Dedifferentiated amniotic fluid mesenchymal stem cell (primary cell): Measurements from ENCODE around the gene CCDC38.

Experiments used
- DNase-seq: peaks from one replicate; pipeline ENCODE4 v3.0.0-alpha.2; 2016; ENCODE audit errors: extremely low spot score

Gene CCDC38

DNA sequence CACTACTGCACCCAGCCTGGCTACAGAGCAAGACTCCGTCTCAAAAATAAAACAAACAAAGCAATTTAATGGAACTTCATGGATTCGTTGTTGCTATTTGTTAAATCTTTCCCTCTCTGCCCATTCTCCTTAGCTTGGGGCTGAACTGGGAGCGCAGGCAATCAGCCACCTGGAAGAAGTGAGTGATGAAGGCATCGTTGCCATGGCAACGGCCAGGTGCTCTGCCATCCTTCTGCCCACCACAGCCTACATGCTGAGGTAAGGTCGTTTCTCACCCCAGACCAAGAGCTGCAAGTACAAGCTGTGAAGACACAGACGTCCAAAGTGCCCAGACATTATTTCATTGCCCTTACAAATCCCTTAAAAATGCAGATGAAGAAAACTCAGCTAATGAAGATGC, 19.8 kb upstream of the CCDC38 start:
- no peak for DNase-seq

DNA sequence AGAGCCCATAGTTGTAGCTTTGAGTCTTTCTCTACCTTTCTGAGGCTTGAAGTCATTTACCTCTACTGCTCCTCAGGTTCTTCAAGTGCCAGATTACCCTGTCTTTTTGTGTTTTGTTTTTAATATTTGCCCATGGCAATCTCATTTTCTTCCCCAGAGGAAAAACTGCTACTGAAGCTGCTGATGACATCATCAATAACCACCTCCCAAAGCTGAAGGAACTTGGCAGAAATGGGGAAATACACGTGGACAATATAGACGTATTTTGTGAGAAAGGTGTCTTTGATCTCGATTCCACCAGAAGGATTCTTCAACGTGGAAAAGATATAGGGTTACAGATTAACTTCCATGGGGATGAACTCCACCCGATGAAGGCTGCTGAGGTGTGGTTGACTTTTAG, 17.8 kb upstream of the CCDC38 start:
- peak; percentile 11 for DNase-seq

DNA sequence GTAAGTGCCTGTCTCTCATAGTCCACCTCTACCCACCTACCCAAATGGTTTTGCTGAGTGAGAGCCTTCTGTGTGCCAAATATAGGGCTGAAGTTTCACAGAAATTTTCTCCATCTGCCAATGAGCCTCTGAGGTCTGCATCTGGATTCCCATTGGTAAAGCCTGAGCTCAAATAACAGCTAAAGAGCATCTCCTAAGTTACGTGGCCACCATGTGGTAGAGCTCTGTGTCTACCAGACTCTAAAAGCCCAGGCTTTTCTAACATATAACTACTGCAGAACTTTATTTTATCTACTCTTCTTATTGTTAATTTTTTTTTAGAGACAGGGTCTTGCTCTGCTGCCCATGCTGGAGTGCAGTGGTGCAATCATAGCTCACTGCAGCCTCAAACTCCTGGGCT, 16.7 kb upstream of the CCDC38 start:
- peak; percentile 14 for DNase-seq

DNA sequence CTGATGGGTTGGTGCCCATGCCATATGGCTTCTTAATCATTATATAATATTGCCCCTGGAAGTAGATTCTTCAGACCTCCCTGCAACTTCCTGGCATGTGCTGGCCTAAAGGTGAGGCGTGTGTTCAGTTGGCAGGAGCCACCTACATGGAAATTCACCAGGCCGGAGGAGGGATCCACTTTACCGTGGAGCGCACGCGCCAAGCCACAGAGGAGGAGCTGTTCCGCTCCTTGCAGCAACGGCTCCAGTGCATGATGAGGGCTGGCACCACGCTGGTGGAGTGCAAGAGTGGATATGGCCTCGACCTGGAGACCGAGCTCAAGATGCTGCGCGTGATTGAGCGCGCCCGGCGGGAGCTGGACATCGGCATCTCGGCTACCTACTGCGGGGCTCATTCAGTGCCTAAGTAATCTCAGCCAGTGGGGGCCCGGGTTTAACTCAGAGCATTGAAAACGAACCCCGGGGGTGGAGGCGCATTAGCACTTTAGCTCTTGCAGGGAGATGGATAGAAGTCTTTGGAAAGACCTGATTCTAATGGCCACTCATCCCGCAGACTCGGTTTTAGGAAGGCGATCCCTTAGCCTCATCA, 14.2 kb upstream of the CCDC38 start:
- DNase-seq = no peak

DNA sequence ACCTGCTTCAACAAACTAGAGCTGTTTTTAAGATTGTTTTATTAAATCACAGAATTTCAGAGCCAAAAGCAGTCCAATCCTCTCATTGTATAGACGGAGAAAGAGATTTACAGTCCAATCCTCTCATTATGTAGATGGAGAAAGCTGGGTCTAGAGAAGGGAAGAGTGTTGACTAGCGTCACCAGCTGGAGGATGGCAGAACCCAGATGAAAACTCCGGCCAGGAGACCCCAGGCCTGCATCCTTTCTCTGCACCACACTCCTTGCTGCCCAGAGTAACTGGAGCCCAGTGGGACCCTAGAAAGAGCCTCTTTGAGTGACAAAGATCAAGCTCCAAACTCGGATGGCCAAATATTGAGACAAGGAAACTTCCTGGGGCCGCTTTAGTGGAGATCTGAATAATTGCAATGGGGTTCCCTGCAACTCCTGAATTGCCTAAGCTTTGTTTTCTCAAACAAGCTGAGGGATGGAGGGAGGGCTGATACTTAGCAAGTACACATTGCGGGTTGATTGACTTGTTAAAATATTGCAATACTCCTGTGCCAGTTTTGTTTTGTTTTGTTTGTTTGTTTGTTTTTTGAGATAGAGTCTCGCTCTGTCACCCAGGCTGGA, 13.2 kb upstream of the CCDC38 start:
- DNase-seq = peak; percentile 12

DNA sequence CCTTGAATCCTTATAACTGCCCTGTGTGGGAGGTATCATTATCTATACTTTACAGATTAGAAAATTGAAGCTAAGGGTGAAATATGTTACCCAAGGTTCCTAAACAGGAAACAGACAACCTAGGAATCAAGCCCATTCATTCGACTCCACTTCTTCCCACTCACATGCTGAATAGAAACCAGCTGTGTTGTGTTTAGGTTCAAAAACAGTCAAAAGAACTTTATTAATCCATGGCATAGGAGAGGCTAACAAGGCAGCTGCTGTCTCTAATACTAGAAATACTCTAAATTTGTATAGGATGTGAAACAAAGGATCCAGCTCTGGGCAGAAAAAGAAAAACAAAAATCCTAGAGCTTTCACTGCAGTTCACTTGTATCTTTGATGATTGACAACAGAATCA, 10.6 kb upstream of the CCDC38 start:
- DNase-seq = peak; percentile 8

DNA sequence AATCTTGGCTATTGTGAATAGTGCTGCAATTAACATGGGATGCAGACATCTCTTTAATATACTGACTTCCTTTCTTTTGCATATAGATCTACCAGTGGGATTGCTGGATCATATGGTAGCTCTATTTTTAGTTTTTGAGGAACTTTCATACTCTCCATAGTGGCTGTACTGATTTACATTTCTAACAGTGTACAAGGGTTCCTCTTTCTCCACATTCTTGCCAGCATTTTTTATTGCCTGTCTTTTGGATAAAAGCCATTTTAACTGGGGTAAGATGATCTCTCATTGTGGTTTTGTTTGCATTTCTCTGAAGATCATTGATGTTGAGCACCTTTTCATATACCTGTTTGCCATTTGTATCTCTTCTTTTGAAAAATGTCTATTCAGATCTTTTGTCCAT, 9.1 kb upstream of the CCDC38 start:
- DNase-seq = peak; percentile 2

DNA sequence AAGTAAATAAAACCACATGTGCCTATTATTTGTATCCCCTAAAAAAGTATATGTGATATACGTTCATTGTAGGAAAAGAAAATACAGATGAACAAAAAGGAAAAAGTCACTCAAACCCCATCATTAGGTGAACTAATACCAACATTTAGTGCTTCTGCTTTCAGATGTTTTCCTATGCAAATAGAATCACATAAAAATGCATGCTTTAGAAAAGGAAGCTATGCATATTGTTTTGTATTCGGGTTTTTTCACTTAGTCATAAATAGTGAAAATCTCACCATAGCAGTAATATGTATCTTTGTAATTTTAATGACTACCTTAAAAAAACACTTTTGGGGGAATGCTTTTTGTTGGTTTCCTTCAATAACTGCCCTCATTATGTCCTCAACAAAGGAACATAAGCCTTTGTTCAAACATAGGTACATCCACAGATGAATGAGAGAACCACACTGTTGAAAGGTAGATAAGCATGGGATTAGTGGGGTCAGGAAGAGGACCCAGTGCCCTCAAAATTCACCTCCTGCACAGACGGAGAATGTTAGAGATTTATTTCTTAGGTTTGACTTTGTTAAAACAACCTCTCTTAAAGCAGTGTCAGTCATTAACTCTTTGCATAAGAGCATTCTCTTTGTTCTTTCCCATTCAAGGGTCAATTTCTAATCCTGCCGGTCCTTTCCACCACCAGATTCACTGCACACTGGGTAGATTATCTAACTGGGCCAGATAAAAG, 7.2 kb upstream of the CCDC38 start:
- DNase-seq = no peak

DNA sequence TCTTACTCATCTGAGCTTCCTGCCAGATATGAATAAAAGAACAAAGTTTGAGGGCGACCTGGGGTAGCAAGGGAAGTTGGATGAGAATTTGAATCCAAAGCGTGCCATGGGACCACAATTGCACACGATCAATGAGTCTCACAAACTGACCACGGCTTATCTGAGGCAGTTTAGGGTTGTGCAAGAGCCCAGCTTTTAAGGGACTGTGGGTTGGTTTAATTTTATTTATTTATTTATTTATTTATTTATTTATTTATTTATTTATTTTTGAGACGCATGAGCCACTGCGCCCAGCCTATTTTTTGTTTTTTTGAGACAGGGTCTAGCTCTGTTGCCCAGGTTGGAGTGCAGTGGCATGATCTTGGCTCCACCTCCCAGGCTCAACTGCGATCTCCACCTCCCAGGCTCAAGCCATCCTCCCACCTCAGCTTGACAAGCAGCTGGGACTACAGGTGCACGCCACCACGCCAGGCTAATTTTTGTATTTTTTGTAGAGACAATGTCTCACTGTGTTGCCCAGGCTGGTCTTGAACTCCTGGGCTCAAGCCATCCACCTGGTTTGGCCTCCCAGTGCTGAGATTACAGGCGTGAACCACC, 1.8 kb upstream of the CCDC38 start:
- no peak for DNase-seq

DNA sequence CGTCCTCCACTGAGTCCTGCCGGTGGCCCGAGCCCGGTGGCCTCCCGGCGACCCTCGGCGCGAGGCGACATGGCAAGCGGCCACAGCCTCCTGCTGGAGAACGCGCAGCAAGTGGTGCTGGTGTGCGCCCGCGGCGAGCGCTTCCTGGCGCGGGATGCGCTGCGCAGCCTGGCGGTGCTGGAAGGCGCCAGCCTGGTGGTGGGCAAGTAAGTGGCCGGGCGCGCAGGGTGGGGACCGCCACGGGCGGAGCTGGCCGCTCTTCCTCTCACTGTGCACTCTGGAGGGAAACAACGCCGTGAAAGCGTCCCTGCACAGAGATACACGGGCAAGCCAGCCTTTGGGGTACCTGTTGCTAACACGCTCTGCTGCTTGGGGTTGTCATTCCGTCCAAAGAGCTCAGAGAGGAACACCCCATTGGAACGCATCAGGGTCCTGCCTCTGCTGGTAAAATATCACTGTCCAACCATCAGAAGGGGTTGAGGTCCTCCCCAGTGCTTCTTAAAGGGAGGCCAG, 972 bp upstream of the CCDC38 start, which contains the start of gene AMDHD1:
Gene AMDHD1 (plus strand): TSS at position 2 of the 513 bp plus-strand sequence. CDS start 68 bp downstream, at position 70.
- DNase-seq = no peak

DNA sequence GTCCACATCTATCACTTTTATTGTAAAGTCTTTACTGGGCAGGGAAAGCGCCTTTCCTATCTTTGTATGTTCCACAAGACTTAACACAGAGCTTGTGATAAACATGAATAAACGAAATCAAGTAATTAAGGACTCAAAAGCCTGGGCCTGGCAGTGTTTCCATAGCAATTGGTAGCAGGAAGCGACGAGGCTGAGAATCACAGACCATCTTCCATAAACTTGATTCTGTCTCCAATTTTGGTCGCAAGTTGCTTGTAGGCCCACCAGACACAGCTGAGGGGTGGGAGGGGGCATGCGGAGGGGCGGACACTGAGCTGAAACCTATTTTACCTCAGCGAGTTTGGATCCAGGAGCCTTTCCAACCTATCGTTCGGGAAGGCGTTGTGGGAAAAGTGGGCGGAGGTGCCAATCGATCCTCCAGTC, 302 bp downstream of the CCDC38 start:
- no peak for DNase-seq

DNA sequence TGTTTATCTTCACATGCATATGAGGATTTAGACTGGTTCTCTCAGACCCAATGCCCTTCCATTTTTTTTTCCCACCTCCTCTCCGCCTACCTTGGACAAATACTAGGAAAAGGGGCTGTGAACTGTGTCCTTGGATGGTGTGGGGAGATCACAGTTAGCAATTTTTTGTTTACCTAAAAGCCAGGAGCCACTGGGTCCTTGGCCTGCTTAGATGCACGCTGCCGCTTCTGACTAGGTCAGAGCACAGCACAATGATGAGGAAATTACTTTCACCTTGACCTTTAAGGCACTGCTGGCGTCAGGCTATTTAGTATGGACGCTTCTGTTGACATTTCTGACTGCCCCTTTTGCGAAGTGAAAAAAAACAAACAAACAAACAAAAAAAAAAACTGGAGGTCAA, 1.9 kb downstream of the CCDC38 start:
- no peak for DNase-seq

DNA sequence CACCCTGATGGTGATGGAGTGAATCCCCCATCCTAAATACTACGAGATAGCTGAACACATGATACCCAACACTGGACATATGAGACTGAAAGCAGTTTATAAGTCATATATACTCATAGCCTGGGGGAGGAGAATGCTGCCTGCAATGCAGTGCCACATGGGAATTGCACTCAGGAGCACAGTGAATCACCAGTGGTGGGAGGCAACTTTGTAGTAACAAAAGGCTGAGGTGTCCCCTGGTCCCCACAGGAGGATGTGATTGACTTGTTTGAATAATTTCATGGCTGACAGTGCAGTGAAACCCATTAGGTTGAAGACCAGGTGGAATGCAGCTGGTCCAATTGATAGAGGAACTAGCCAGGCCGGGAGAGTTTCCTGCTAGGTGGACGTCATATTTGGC, 20.2 kb downstream of the CCDC38 start:
- no peak for DNase-seq

DNA sequence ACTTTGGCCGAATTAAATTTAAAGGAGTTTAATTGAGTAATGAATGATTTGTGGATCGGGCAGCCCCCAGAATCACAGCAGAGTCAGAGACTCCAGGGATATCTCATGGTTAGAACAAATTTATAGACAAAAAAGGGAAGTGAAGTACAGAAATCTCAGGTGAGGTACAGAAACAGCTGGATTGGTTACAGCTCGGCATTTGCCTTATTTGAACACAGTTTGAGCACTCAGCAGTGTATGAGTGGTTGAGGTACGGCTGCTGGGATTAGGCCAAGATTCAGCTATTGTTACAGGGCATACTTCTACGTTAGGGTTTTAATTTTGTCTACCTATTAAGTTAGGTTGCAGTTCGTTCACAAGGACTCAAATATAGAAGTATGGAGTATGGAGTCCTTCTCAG, 23.3 kb downstream of the CCDC38 start:
- DNase-seq = no peak

DNA sequence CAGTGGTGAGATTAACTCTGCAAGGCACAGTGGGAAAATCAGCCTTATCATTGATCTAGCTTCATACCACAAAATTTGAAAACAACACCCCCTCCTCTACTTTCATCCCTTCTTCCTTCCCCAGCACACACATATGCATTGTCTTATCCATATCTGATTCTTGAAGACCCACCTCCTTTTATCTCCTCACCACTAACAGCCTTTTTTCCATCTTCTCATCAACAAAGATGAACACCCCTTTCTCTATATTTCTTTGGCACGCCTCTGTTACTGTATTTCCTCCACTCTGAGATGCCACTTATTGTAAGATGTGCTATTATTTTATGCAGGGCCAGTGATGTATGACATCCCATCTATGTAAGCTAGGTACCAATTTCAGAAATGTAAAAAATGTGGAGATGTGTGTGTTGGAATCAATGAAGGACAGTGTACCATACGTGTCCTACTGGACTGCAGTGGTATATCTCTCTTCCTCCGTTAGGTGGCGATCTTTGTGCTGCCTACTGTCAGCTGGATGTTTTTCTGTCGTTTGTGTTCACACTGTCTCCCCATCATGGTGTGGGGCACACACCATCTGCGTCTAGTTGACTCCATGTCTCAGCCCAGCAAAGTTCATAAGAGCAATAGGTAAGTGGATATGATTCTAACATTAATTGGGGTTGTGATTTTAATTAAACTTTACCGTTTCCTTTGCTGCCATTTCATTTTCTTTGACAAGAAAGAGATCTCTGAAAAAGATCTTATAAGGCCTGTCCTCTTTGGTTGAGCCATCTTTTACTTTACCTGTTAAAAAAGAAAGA, 24.0 kb downstream of the CCDC38 start:
- peak; percentile 45 for DNase-seq

DNA sequence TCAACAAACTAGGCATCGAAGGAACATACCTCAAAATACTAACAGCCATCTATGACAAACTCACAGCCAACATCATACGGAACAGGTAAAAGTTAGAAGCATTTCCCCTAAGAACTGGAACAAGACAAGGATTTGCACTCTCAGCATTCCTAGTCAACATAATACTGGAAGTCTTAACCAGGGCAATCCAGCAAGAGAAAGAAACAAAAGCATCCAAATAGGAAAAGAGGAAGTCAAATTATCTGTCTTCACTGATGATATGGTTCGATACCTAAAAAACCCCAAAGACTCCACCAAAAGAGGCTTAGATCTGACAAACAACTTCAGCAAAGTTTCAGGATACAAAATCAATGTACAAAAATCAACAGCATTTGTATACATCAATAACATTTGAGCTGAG, 32.5 kb downstream of the CCDC38 start:
- no peak for DNase-seq

DNA sequence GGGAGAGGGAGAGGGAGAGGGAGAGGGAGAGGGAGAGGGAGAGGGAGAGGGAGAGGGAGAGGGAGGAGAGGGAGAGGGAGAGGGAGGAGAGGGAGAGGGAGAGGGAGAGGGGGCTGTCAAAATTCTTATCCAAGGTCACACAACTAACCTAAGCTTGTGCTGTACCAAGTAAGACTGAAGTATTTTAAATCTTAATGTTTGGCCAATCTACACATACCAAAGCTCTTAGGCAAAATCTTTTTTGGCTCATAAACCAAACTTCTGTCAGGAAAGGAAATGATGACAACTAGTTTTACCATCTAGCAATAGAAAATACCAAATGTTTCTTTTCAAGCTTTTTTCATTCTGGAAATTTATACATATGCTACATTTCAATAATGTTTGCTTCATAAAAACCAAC, 33.8 kb downstream of the CCDC38 start:
- peak; percentile 86 for DNase-seq

DNA sequence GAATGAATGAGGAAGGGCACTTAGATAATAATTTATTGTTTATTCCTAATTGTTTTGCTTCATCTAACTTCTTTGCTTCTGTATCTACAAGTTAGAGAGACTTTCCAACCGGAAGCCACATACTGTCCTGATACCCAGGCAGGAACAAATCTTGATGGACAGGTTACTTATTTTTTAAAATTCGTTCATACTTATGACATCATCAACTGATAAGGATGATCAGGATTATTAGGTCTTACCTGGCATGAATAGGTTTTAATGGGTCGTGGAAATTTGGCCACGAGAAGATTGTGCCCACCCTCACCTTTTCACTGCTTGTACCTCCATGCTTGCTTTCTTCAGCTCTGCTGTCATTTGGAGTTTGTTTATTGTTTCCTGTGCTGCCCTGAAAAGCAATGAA, 44.3 kb downstream of the CCDC38 start:
- no peak for DNase-seq

DNA sequence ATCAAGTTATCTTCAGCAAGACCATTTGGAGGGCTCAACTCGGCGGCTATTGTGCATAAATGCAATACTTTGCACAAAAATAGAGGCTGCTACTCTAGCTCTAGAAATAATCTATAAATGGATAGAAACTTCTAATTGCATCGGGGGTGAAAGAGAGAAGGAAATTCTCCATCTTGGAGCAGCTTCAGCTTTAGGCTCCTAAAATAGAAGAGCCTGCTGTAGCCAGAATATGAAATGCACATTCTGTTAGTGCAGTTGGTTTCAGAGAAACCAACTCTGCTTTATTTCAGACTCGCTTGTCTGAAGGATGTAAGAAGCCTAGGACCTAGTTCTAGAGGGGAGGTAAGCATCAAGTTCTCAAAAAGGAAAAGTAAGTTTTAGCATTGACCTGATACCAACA, 45.6 kb downstream of the CCDC38 start:
- no peak for DNase-seq

DNA sequence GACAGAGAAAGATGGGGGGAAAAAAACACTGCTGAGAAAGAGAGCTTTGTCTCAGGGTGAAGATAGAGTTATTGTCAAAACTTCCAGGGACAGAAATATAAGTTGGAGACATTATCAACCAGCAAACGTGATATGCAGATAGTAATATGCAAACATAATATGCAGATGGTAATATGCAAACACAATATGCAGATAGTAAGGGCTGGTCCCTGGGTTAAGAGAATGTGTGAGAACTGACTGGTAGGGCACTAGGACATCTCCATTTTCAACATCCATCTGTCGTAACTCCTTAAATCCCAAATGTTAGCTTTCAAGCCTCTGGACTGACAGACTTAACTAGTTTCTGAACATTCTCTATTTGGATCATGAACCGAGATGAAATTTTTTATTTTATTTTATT, 51.5 kb downstream of the CCDC38 start:
- no peak for DNase-seq

DNA sequence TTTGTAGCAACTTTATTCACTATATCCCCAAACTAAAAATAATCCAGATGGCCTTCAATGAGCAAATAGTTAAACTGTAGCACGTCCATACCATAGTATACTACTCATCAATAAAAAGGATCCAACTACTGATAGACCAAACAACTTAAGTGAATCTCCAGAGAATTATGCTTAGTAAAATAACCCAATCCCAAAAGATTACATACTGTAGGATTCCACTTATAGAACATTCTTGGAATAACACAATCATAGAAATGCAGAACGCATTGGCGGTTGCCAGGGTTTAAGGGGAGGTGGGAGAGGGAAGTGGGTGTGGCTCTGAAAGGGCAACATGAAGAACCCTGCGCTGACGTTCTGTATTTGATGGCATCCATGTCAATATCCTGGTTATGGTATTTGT, 55.1 kb downstream of the CCDC38 start:
- DNase-seq = no peak

DNA sequence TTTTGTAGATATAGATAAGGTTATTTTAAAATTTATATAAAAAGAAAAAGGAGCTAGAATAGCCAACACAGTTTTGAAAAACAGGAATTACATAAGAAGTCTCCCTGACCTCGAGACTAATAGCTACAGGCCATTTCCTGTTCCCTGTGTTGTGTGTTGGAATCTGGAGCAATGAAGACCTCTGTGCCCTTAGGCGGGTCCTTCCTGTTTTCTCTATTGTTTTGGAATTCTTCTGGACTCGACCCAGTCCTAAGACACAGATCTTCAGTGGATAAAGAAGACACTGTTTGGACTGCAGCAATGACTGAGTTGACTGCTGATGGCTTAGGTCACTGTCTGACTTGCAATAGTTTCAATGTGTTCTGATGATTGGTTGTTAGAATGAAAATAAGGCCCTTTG, 57.4 kb downstream of the CCDC38 start:
- no peak for DNase-seq
